ENCODE measurements around the gene ATF3.

Gene ATF3

GRCh38 chr1:212582808-212583615, 25.5 kb upstream of the ATF3 start:
- H3F3A ChIP-seq (ENCODE audit: low read depth) = no peaks in the 10 kb centered on the region
- no peak overlapping the region for H2AFZ ChIP-seq (ENCODE audit: low read length)
- H3K27me3 ChIP-seq (ENCODE audit: insufficient read depth, low read length, poor library complexity, severe bottlenecking) = no peaks in the 10 kb centered on the region
- TF ChIP-seq EZH2phosphoT487 (IDR thresholded peaks at IDR 0.05; ENCODE audit: borderline replicate concordance) = no peak
- no peak for TF ChIP-seq CTCF (conservative IDR thresholded peaks at IDR 0.05; ENCODE audit: low read length)
- H4K20me1 ChIP-seq (ENCODE audit: insufficient read depth, low read length, poor library complexity, severe bottlenecking) = no peaks in the 10 kb centered on the region
- H3K4me3 ChIP-seq (ENCODE audit: low read length, poor library complexity, severe bottlenecking) = no peak overlapping the region
- no peaks in the 10 kb centered on the region for H3K9me3 ChIP-seq (ENCODE audit: insufficient read depth, low read depth, low read length)
- no peaks in the 10 kb centered on the region for H3K4me1 ChIP-seq (ENCODE audit: insufficient read depth, low read length, poor library complexity, severe bottlenecking)
- no peaks in the 10 kb centered on the region for H3K79me2 ChIP-seq (ENCODE audit: insufficient read depth, low read length)
- no peaks in the 10 kb centered on the region for H3K9me2 ChIP-seq (replicated peaks; ENCODE audit: low read depth, low read length)
- no peak overlapping the region for H3K9ac ChIP-seq (ENCODE audit: low read depth, low read length, poor library complexity, severe bottlenecking)
- H3K4me2 ChIP-seq (ENCODE audit: low read depth, low read length, poor library complexity, severe bottlenecking) = no peak overlapping the region
- H3K36me3 ChIP-seq (ENCODE audit: insufficient read depth, low read length) = no peaks in the 10 kb centered on the region

GRCh38 chr1:212583643-212584042, 24.9 kb upstream of the ATF3 start:
- Histone ChIP-seq H3K36me3 (ENCODE audit: insufficient read depth, low read length) (no peaks in the 10 kb centered on the region), H3K4me3 (ENCODE audit: low read length, poor library complexity, severe bottlenecking) (no peak overlapping the region), H3K4me1 (ENCODE audit: insufficient read depth, low read length, poor library complexity, severe bottlenecking) (no peaks in the 10 kb centered on the region), H2AFZ (ENCODE audit: low read length) (no peak overlapping the region), H3K9me3 (ENCODE audit: insufficient read depth, low read depth, low read length) (no peaks in the 10 kb centered on the region), H3K79me2 (ENCODE audit: insufficient read depth, low read length) (no peaks in the 10 kb centered on the region), H3K27me3 (ENCODE audit: insufficient read depth, low read length, poor library complexity, severe bottlenecking) (no peaks in the 10 kb centered on the region), H3F3A (ENCODE audit: low read depth) (no peaks in the 10 kb centered on the region), H3K9me2 (replicated peaks; ENCODE audit: low read depth, low read length) (no peaks in the 10 kb centered on the region), H3K9ac (ENCODE audit: low read depth, low read length, poor library complexity, severe bottlenecking) (no peak overlapping the region), H3K4me2 (ENCODE audit: low read depth, low read length, poor library complexity, severe bottlenecking) (no peak overlapping the region), H4K20me1 (ENCODE audit: insufficient read depth, low read length, poor library complexity, severe bottlenecking) (no peaks in the 10 kb centered on the region)
- TF ChIP-seq CTCF (conservative IDR thresholded peaks at IDR 0.05; ENCODE audit: low read length) = no peak
- TF ChIP-seq EZH2phosphoT487 (IDR thresholded peaks at IDR 0.05; ENCODE audit: borderline replicate concordance) = no peak

GRCh38 chr1:212584092-212584886, 24.3 kb upstream of the ATF3 start:
- H3K9me2 ChIP-seq (replicated peaks; ENCODE audit: low read depth, low read length) = no peaks in the 10 kb centered on the region
- H4K20me1 ChIP-seq (ENCODE audit: insufficient read depth, low read length, poor library complexity, severe bottlenecking) = no peaks in the 10 kb centered on the region
- no peaks in the 10 kb centered on the region for H3K79me2 ChIP-seq (ENCODE audit: insufficient read depth, low read length)
- H3K4me1 ChIP-seq (ENCODE audit: insufficient read depth, low read length, poor library complexity, severe bottlenecking) = no peaks in the 10 kb centered on the region
- no peaks in the 10 kb centered on the region for H3K27me3 ChIP-seq (ENCODE audit: insufficient read depth, low read length, poor library complexity, severe bottlenecking)
- H3K4me2 ChIP-seq (ENCODE audit: low read depth, low read length, poor library complexity, severe bottlenecking) = no peak overlapping the region
- no peak for TF ChIP-seq CTCF (conservative IDR thresholded peaks at IDR 0.05; ENCODE audit: low read length)
- TF ChIP-seq EZH2phosphoT487 (IDR thresholded peaks at IDR 0.05; ENCODE audit: borderline replicate concordance) = no peak
- H3K9ac ChIP-seq (ENCODE audit: low read depth, low read length, poor library complexity, severe bottlenecking) = no peak overlapping the region
- no peaks in the 10 kb centered on the region for H3F3A ChIP-seq (ENCODE audit: low read depth)
- H3K9me3 ChIP-seq (ENCODE audit: insufficient read depth, low read depth, low read length) = no peaks in the 10 kb centered on the region
- H3K4me3 ChIP-seq (ENCODE audit: low read length, poor library complexity, severe bottlenecking) = no peak overlapping the region
- H3K36me3 ChIP-seq (ENCODE audit: insufficient read depth, low read length) = no peaks in the 10 kb centered on the region
- no peak overlapping the region for H2AFZ ChIP-seq (ENCODE audit: low read length)

All from Loucy (cell line).